Suppressor macrophage treated with lipopolysaccharide for 1 hour (primary cell): ENCODE data around the gene SLC8A1.

Source experiments
- DNase-seq, 3 donors: peaks; one replicate each; pipeline ENCODE4 v3.0.0-alpha.2; 2020 to 2022

Gene SLC8A1

DNA sequence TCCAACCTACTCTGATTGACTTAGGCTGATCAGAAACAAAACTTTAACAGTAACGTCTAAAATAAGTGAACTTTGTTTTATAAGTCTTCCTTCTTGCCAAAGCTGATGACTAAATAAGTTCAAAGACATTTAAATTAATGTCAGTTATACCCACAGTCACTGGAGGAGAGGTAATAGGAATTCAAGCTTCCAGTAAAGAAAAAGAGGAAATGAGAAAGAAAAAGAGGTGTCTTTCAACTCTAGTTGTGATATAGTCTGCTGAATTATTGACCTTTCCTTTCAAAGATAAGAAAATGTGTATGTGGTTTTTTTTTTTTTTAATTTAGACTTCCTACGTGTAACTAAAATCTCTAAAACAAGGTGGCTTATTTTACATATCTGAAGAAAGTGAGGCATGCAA lies 191.5 kb downstream of the SLC8A1 start:
- peak in 1 of 3 donors; percentile 7 for DNase-seq

DNA sequence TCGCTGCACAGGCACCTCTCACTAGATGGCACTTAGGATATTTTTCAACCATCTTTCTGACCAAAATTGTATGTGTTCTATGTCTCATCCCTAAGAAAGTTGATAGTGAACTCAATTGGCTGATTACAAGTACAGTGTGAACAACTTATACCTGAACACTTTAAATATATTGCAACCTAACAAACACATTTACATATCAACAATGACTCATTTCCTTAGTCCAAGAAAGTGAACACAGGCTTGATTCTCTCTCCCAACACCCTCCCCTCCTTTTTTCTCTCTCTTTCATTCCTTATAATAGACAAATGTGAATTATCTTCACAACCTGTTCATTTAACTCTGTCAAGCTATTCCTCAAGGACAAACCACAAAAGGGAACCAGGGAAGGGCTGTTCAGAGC lies 192.0 kb downstream of the SLC8A1 start:
- no peak for DNase-seq

DNA sequence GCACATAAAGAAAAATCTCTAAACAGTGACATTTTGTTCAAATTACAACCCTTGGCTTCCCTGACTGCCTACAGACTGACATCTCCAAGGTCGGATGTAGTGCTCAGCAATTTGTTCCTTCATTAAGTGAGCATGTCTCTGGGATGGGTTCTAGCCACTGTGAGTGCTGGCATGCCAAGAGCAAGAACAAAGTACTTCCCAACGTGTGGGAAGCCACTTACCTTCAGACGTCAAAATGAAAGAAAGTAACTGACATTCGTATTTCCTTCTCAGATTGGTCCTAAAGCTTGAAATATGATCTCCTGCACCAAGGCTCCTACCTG lies 193.8 kb downstream of the SLC8A1 start:
- DNase-seq: no peak

DNA sequence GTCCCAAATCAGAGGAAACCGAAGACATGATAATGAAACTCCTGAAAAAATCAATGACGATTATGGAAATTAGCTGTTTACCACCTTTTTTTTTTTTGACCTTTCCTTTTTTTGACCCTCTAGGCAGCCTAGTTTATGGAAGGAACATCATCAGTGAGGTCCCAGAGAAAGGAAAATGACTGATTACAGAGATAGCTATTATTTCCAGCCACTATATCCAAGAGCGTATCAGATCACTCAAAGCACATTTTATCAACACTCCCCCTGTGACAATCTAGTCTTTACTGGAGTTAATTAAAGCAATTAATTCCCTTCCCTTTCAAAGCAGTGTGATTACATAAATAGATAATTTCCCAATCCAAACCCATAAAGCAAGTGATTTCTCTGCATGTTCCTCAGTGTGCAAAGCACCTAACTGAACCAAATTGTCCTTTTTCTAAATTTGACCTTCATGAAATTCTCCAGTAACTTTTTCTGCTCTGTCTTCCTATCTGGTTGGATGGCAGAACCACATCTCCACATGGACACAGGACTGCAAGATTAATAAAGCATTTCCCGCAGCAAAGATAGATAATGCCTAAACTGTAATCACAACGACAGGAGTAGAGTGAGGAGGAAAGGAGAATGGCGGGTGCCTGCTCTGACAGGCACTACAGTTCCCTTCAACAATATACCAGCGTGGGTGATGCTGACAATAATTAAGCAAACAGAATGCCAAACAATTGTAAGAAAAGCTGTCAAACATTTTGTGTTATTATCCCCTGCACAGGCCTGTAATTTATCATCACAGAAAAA lies 194.4 kb downstream of the SLC8A1 start:
- DNase-seq: no peak

DNA sequence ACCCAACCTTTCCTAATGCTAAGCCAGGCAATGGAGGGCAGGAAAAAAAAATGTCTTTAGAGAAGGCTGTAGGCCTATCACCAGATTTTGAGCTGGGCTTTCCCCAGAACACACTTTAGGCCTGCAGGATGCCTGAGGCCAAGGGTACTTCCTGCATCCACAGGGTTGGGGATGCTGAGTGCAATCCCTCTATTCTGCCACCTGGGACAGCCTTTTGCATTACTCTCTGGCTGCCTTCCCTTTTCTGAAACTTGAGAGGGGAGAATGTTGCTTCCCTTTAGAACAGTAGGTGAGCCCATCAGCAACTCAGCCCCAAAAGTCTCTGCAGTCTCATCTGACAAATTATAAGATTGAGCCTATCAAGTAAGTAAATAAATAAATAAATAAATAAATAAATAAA lies 195.2 kb downstream of the SLC8A1 start:
- DNase-seq: peak in 1 of 3 donors; percentile 6

DNA sequence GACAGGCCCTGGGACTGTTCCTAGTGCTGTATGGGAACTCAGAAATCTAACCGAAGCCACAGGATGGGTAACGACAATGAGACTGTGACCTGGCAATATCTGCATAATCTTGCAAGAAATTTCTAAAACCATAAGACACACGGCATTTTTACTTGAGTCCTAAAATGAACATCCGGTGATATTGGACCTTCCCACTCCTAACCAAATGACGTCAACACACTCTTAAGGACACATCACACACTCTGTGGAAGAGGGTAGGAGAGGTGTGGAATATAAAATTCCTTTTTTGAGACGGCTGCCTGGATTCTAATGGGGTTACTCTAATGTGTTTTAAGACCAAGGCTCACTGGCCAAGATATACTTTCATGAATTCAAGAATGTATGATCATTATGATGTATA lies 195.9 kb downstream of the SLC8A1 start:
- no peak for DNase-seq

DNA sequence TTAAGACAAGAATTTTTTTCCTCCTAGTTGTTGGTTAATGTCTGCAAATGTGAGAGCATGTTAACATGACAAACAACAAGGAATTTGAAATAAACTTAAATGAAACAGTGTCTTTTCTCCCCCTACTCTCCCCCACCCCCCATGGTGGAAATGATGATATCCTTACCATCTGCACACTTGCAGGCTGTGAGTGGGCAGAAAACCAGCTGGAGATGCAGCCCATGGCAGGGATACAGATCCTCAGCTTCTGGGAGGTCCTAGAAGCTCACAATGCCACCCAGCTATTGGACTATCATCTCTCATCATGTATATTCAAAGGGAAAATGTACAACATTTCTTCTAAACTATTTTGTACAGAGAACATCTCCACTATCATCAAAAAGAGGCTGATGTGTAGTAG lies 196.8 kb downstream of the SLC8A1 start:
- no peak for DNase-seq

DNA sequence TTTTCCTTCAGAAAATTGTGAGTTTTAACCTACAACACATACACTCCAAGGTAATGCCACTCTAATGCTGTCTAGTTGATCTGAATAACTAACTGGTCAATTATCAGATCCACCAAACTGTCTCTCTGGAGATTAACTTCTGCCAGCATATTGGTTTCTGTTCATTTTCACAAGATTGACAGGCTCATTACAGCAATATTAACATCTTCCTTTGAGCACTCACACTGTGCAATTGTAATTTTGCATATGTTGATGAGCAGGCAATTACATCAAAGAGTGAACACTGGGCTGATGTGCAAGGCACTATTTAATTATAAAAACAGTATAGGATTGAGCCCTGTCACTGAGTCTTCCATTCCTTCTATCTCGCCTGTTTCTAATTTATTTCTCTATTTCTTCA lies 197.3 kb downstream of the SLC8A1 start:
- DNase-seq: no peak

DNA sequence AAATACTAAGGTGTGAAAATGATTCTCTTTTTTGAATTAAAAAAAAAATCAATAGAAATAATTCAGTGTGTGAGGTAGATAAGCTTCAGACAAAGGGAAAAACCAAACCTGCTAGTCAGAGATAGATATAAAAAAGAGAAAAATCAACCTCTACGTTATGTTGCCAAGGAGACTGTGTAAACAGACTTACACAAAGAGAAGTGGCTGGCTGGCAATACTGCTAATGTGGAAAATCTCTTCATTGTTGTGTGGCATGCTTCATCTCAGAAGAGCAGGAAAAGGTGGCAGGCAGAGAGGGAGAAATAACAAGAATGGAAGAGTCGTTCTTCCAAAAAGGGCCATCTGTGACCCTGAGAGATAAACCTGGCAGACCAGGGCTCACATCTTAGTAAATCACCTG lies 200.8 kb downstream of the SLC8A1 start:
- DNase-seq: no peak

DNA sequence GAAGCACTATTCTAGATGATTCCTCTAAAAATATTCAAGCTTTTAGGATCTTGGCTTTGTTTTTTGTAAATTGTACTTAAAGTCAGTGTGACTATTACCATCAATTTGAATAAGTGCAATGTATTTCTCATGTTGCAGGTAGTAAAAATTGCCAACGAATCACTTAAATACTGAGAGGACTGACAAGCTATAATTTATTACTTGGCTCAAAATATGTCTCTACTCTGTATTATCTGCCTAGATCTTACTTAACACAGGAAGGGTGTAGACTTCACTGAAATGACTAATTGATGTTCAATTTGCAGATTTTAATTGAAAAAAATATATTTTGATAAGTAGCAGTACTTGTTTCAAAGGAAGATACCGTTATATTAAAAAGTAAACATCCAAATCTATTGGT lies 202.3 kb downstream of the SLC8A1 start:
- no peak for DNase-seq

DNA sequence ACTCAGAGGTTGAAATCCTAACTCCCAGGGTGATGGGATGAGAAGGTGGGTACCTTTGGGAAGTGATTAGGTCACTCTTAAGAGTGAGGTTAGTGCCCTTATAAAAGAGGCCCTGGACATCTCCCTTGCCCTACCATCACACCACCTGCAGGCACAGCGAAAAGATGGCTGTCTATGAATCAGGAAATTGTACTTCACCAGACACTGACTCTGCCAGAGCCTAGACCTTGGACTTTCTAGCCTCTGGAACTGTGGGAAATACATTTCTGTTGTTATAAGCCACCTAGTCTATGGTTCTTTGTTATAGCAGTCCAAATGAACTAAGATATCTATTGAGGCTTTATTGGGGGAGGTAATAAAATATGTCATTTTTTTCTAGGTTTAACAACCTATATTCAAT lies 203.6 kb downstream of the SLC8A1 start:
- DNase-seq: no peak

DNA sequence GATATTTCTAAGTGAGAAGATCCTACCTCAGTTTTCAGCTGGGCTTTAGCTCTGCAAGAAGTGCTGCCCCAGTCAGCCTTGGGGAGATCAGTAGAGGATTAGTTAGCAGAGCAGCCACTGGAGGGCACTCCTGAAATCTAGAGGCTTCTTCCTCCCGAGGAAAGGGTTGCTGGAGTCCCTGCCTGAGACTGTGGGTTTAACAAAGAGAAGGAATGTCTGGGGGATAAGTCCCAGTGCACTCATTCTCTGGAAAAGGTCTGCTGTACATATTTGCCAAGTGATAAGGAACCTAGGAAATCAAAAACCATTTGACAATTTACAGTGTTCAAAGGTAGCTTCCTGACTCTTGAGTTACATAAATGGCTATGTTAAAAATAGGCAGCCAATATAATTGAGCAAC lies 207.2 kb downstream of the SLC8A1 start:
- DNase-seq: peak; percentile 55 to 70 (median 63)

DNA sequence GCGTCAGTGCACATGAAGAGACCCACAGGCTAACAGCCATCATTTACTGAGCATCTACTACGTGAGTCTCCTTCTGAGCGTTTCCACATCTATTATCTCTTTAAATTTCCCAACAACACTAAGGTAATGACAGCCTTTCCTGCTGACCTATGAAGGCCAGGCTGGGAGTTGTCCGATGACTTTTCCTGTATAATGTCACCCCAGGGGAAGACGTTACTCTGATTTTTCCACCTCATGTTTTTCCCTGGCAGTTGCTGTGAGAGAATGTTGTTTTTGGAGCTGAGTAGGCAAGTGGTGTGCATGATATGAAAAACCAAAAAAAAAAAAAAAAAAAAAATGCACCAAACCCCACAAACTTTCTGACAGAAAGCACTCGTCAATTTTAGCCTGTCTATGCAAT lies 207.6 kb downstream of the SLC8A1 start:
- DNase-seq: no peak

DNA sequence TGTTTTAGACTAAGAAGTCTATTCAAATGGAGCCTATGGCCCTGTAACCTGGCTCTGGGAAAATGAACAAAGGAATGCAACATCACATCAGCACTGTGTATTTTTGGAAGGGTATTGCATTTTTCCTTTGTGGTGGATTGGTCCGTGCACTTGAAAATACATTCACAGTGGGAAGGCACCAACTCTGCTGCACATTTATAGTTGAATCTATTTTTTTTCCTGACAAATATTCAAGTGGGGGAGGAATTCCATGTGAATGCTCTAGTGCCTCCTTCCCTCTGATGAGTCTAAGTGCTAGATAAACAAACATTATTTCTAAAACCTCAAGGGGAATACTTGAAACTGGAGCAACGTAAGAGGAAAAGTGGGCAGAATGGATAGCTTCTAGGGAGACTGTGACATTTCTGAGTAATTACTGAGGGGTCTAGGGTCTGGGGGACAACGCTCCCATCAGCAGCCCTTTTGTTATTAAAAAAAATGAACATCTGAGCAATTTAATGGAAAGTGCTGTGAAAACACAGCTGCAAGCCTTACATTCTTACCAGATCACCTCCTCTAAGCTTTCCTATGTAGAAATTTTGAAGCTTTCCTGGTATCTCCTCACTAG lies 208.2 kb downstream of the SLC8A1 start:
- no peak for DNase-seq

DNA sequence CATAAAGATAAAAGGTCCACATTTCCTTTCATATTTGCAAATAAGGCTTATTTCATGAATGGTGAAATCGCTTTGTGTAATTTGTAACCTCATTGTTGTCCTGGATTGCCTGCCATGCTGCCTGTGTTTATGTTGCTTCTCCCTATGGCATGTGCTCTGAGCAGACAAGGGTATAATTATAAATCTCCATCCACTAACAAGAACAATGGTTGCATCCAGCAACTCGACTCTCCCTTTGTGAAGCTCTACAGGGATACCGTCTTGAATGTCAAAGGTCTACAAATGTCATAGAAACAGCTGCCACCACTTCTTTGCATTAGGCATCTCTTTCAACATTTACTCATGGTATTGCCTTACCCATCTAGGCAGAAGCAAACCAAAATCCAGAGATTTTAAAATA lies 209.6 kb downstream of the SLC8A1 start:
- no peak for DNase-seq

DNA sequence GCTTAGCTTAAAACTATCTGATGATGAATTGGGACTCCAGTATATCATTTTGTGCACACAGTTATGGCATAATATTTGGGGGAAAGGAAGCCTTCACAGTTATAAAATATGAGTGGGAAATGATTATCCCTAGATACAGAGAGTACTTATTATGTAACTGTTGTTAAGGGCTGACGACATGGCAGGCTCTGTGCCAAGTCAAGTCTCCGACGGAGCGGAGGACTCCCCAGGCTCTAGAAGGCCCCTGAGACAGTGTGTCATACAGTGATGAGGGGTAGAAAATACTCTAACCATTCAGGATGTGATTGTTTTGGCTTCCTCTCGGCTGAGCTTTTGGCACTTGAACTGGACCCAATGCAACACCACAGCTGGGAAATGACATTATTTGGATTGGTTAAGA lies 211.8 kb downstream of the SLC8A1 start:
- DNase-seq: peak in 1 of 3 donors; percentile 8

DNA sequence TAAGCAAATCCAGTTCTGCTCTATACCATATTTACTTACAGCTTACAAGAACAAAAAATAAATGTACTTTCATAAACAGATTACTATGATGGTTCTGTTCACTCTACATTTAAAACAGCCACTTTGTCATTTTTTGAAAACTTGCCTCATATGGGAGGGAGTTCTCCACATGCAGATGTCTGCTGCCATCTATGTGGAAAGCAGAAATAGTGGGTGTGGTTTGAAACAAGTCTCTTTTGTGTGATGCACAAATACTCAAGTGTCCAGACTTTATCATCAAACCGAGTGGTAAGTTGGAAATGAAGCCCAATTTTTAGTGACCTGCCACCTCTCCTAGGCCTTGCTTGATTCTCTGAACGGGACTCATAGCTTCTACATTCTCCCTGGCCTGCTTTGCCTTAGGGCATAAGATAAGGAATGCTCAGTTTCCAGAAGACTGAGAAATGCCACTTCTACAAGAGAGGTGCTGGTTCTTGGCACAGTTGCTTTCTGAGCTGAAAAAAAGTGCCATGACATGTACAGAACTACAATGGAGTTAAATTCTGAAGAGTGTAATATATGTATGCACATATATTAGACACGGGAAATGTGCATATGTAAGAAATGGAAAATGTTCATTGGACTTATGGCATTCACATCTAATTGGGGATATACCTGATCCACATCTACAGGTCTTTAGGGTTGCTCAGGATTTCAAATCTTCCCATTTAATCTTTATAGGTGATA lies 221.0 kb downstream of the SLC8A1 start:
- no peak for DNase-seq

DNA sequence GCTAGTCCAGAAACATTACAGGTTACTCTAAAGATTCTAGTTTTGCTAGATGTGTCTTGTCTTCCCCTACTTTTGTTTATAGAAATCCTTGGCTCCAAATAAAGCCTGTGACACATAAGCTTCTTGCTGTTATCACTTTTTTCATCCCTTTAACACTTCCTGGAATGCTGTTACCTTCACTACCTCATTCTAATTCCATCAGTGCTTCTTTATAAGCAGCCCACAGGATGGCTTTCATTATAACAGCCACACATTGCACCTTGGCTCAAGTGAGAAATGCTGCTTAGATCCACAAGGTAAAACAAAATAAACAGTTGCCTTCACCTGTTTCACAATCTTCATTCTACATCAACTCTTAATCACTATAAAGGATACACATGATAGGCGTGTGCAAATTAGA lies 221.7 kb downstream of the SLC8A1 start:
- DNase-seq: no peak

DNA sequence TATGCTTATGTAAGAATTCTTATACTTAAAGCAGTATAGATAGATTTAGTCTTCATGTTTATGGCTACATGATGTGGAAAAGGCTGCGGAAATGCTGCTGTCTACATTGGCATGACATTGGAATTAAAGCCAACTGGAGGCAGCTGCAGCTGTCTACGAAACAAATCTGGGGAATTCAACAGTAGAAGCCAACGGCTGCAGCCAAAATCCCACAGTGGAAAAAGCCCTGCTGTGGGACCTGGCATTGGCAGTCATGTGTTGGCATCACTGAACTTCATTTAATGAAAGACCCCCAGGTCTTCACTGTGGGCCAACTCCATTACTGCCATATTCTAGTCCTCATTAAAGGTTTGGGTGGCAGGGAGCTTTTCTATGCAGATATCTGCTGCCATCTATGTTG lies 223.6 kb downstream of the SLC8A1 start:
- no peak for DNase-seq

DNA sequence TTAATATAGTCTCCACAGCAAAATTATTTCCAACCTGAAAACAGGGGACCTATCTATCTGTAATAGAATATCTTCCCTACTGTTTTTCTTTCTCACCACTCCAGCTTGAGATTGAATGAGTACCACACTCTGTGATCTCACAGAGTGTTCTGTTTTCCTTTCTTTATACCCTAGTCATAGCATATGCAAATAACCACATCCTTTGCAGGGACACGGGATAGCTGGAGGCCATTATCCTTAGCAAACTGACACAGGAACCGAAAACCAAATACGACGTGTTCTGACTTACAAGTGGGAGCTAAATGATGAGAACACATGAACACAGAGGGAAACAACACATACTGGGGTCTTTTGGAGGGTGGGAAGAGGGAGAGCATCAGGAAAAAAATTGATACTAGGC lies 224.7 kb downstream of the SLC8A1 start:
- DNase-seq: no peak

DNA sequence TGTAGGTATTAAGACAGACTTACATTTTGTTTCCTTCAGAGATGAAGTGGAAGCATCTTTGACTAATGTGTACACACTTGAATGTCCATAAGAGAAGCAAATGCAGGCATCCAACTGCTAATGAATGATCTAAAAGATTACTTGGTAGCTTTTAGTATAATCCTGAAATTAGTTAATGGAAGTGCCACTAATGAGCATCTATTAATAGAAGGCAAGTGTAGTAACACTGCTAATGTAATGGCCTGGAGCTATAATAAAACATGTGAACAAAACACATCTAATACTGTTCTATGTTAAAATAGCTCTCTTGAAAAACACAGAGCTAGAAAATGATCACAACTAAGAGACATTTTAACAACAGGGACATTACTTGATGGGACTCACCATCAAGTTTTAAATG lies 225.3 kb downstream of the SLC8A1 start:
- DNase-seq: no peak

DNA sequence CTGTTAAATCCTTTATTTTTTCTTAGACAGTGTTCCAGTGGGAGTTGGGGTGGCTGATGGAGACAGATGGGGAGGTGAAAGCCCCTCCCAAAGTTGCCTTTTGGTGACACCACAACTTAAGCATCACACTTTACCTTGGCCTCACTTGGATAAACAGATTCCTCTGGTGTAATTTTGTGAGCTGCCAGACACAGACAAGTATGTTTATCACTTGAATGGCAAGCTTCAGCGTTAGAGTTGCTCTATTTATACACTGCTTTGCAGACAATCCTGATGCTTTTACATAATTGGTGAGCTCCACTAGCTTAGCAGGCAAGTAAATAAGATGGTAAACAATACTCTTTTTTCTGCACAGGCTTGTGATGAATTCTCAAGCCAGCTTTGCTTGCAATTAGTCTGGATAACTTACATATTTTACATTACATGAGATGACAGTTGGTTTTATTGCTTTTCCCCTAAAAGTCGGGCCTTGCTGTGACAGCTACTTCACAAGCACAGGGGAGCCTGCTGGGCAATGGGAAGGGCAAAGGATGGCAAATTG lies 226.2 kb downstream of the SLC8A1 start:
- DNase-seq: no peak

DNA sequence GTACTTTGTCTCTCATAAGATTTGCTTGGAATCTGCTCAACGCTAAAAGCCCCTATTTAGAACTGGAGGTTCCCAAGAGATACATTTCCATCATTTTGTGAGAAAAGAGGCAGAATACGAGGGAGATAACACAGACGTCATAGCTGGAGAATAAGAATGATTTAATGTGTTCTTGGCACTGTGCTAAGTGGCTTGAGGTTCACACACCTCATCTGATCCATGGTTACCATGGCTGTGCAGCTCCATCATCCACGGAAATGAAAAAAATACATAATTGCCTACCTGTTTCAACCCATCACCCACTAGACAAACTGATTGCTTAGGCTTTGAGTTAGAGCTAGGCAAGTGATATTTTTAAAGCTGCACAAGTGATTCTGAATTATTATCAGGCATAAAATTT lies 227.6 kb downstream of the SLC8A1 start:
- DNase-seq: no peak
